Endothelial cell of umbilical vein (primary cell): ENCODE results near the gene SLC1A7. TPM values are rescaled to one million over a fixed set of nuclear protein-coding genes. Genes with fewer than 3 reads are reported as not detected.

Source experiments
- BruUV-seq: library from RNA; stranded (reverse); fragments of 400-500 nt; replicated peaks from 2 replicates; lab custom pipeline; 2021; lab: Mats Ljungman, UMichigan
- CTCF ChIA-PET: fragments of 300-600, 350-600 bp; sonication (Branson Sonifier 250); formaldehyde crosslinking; loops from one replicate; lab custom pipeline; 2021; ENCODE audit warnings: antibody characterized with exemption, inconsistent platforms; lab: Charles Lee
- POLR2A ChIA-PET: fragments of 300-600, 350-600 bp; sonication (Branson Sonifier 250); formaldehyde crosslinking; loops from one replicate; lab custom pipeline; 2021; ENCODE audit warnings: antibody characterized with exemption, inconsistent platforms; lab: Charles Lee
- DNase-seq: peaks from one replicate; pipeline ENCODE4 v3.0.0-alpha.2; 2011; ENCODE audit warnings: low read depth, low spot score
- FAIRE-seq: peaks from 2 replicates; lab custom pipeline; 2011; peaks lifted over from hg19 to GRCh38; lab: Jason Lieb, UNC
- H2AFZ ChIP-seq: 2 replicates; pipeline ENCODE4 v1.6.0; 2012; ENCODE audit warnings: low read depth, low read length, control low read depth, inconsistent platforms
- H3K27ac ChIP-seq: 2 replicates; pipeline ENCODE4 v1.5.1; 2011; ENCODE audit warnings: low read depth, mild to moderate bottlenecking, control low read depth, low read length, moderate library complexity; ENCODE audit not compliant: insufficient read depth
- H3K27me3 ChIP-seq, 2 experiments: 2 replicates each; pipeline versions ENCODE4 v1.6.0 to v1.6.1; 2011; ENCODE audit warnings: low read length in 2 of 2, mixed read lengths in 1 of 2; ENCODE audit not compliant: control insufficient read depth in 2 of 2, insufficient read depth in 2 of 2
- H3K36me3 ChIP-seq, 2 experiments: 2 replicates in 1 of 2; 3 replicates in 1 of 2; pipeline ENCODE4 v1.5.1; 2011; ENCODE audit warnings: low read length in 2 of 2, mild to moderate bottlenecking in 1 of 2, moderate library complexity in 1 of 2; ENCODE audit not compliant: control insufficient read depth in 2 of 2, insufficient read depth in 2 of 2; ENCODE audit errors: extremely low read depth in 1 of 2
- H3K4me1 ChIP-seq: 3 replicates; pipeline ENCODE4 v1.5.1; 2011; ENCODE audit warnings: mild to moderate bottlenecking, low read length; ENCODE audit not compliant: control insufficient read depth, insufficient read depth; ENCODE audit errors: extremely low read depth
- H3K4me2 ChIP-seq: 2 replicates; pipeline ENCODE4 v1.6.1; 2011; ENCODE audit warnings: low read length, control low read depth, mixed read lengths; ENCODE audit not compliant: insufficient read depth
- H3K4me3 ChIP-seq, 3 experiments: fragments of 200-600 bp in 1 of 3; sonication (generic), shearing (Covaris generic) in 1 of 3; replicated peaks in 1 of 3; 2 replicates each; pipeline ENCODE4 v1.5.1; 2011 to 2016; ENCODE audit warnings: control low read depth in 3 of 3, low read length in 3 of 3, mild to moderate bottlenecking in 2 of 3, inconsistent platforms in 1 of 3, low read depth in 1 of 3, moderate library complexity in 1 of 3; ENCODE audit not compliant: insufficient read depth in 1 of 3
- H3K79me2 ChIP-seq: 2 replicates; pipeline ENCODE4 v1.6.0; 2012; ENCODE audit warnings: low read length, inconsistent platforms; ENCODE audit not compliant: control insufficient read depth, insufficient read depth
- H3K9ac ChIP-seq: replicated peaks from 2 replicates; pipeline ENCODE3; 2011; ENCODE audit warnings: low read length, control low read depth; ENCODE audit not compliant: insufficient read depth; ENCODE audit errors: extremely low read depth
- H3K9me1 ChIP-seq: replicated peaks from 3 replicates; pipeline ENCODE4 v1.6.0; 2011; ENCODE audit warnings: mild to moderate bottlenecking, low read length; ENCODE audit not compliant: control insufficient read depth, insufficient read depth; ENCODE audit errors: extremely low read depth
- H3K9me3 ChIP-seq: replicated peaks from 2 replicates; pipeline ENCODE4 v1.5.1; 2012; ENCODE audit warnings: low read length, inconsistent platforms; ENCODE audit not compliant: control insufficient read depth, insufficient read depth
- H4K20me1 ChIP-seq: replicated peaks from 2 replicates; pipeline ENCODE3; 2011; ENCODE audit warnings: mild to moderate bottlenecking, low read length; ENCODE audit not compliant: control insufficient read depth, insufficient read depth; ENCODE audit errors: extremely low read depth
- CTCF ChIP-seq, 2 donors: IDR thresholded peaks; 1 replicate in 1 of 2; 2 replicates in 1 of 2; pipeline ENCODE4 v1.5.1; 2011; ENCODE audit warnings: low read length in 2 of 2, mild to moderate bottlenecking in 2 of 2, moderate library complexity in 2 of 2, control low read depth in 1 of 2, inconsistent platforms in 1 of 2, low read depth in 1 of 2; ENCODE audit not compliant: insufficient read depth in 1 of 2; ENCODE audit errors: extremely low read depth in 1 of 2
- EZH2 ChIP-seq: IDR thresholded peaks from 2 replicates; pipeline ENCODE4 v1.6.1; 2012; ENCODE audit warnings: borderline replicate concordance, low read depth, mild to moderate bottlenecking, moderate library complexity, low read length, inconsistent platforms; ENCODE audit not compliant: severe bottlenecking
- FOS ChIP-seq: IDR thresholded peaks from 2 replicates; pipeline ENCODE4 v1.6.1; 2011; ENCODE audit warnings: mild to moderate bottlenecking, low read length, moderate library complexity, borderline replicate concordance; ENCODE audit not compliant: insufficient read depth
- GATA2 ChIP-seq: IDR thresholded peaks from 2 replicates; pipeline ENCODE4 v1.7.0; 2011; ENCODE audit warnings: low read depth, mild to moderate bottlenecking, moderate library complexity, mixed read lengths, low read length; ENCODE audit not compliant: insufficient read length, insufficient read depth
- JUN ChIP-seq: IDR thresholded peaks from 2 replicates; pipeline ENCODE4 v1.6.1; 2011; ENCODE audit warnings: borderline replicate concordance, low read depth; ENCODE audit not compliant: insufficient read length, insufficient read depth
- MYC ChIP-seq: IDR thresholded peaks from one replicate; pipeline ENCODE4 v1.6.1; 2011; ENCODE audit warnings: mild to moderate bottlenecking, low read depth, low read length
- POLR2A ChIP-seq: IDR thresholded peaks from 2 replicates; pipeline ENCODE4 v1.6.1; 2012; ENCODE audit warnings: low read depth, mild to moderate bottlenecking, control low read depth, low read length
- POLR2AphosphoS5 ChIP-seq: IDR thresholded peaks from 2 replicates; pipeline ENCODE4 v1.6.1; 2012; ENCODE audit warnings: low read depth, mild to moderate bottlenecking, control low read depth, low read length, moderate library complexity; ENCODE audit not compliant: insufficient read depth
- dilution Hi-C: fragments of 300-500 bp; cut with MboI; formaldehyde crosslinking; loops from one replicate; pipeline ENCODE4 v1.15.0; 2019; ENCODE audit warnings: low sequenced_read_pairs; ENCODE audit not compliant: extremely low pct_ligation_motif_present
- intact Hi-C: fragments of 100-400 bp; cut with micrococcal nuclease; formaldehyde crosslinking; loops from one replicate; pipeline ENCODE4 v1.10.0; 2022
- polyA plus RNA-seq, 4 experiments: library from polyadenylated mRNA; depleted of rRNA in 3 of 4; stranded (reverse) in 3 of 4; unstranded in 1 of 4; fragments of >200 nt; gene quantifications; 2 replicates each; pipeline versions ENCODE4 v1.2.1 to v1.2.3, GENCODE V29; 2011 to 2012; ENCODE audit warnings: missing spikeins in 1 of 4
- total RNA-seq: library from RNA; stranded (reverse); gene quantifications from 2 replicates; pipeline ENCODE4 v1.2.3, GENCODE V29; 2021
- TF ChIP-seq, protein P1 (sequence below): IDR thresholded peaks from 2 replicates; pipeline ENCODE4 v1.6.1; 2011; ENCODE audit not compliant: insufficient read depth, insufficient read length

SLC1A7 gene
- total and polyA plus RNA-seq, 2 donors (not counting 3 experiments of a cell fraction or from before 2014, with no cell fraction given): not detected

DNA sequence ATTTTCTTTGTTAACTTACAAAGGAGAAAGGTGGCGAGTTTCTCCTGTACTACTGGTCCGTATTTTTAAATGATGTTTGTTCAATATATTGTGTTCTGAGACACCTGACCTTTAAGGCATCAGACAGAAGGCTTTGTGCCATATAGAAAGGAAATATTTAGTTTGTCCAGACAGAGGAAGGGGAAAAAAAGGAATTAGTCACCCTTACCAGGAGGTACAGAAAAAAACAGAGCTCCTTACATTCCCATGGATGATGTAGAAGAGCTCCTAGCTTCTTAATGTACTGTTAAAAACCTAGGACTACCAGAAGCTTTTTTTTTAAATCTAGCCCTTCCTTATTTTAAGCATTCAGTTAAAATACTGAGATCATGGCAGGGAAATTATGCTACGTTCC lies 92.9 kb downstream of the SLC1A7 start:
- Histone ChIP-seq H3K4me1 (peaks cover 46% of the 10 kb centered on the region), H3K9me3 (no peaks in the 10 kb centered on the region), H2AFZ (peak overlapping the region; percentile 15), H3K79me2 (no peaks in the 10 kb centered on the region), H3K9me1 (no peaks in the 10 kb centered on the region), H3K9ac (peak overlapping the region; percentile 40), H3K36me3 (no peaks in the 10 kb centered on the region), H4K20me1 (no peaks in the 10 kb centered on the region), H3K27ac (peak overlapping the region; percentile 95), H3K27me3 (no peaks in the 10 kb centered on the region), H3K4me3 (no peak overlapping the region), H3K4me2 (peak overlapping the region; percentile 80)
- TF ChIP-seq FOS: peak; percentile 68
- TF ChIP-seq POLR2AphosphoS5: no peak
- TF ChIP-seq, protein P1, sequence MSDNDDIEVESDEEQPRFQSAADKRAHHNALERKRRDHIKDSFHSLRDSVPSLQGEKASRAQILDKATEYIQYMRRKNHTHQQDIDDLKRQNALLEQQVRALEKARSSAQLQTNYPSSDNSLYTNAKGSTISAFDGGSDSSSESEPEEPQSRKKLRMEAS: no peak
- TF ChIP-seq CTCF (IDR thresholded peaks at IDR 0.05; ENCODE audit: extremely low read depth in 1 of 2, insufficient read depth in 1 of 2, low read depth in 1 of 2, low read length in 2 of 2): no peak
- no peak for TF ChIP-seq MYC
- no peak for TF ChIP-seq GATA2
- TF ChIP-seq POLR2A: no peak
- TF ChIP-seq JUN: peak; percentile 64
- TF ChIP-seq EZH2: no peak
- CTCF ChIA-PET: interaction anchor here (0.6 to 3.7 kb wide), 7 partner anchors 10 to 133 kb away, joined by 3 to 26 read pairs (median 4); partner anchors contain the start of gene PODN
- BruUV-seq: no TSS peak
- dilution Hi-C loops (no loop called here), intact Hi-C loops (loop anchor here (2.0 to 5.0 kb wide), 3 partner anchors 129 to 347 kb away; partner anchors contain the start of genes ECHDC2 and ZYG11A)
- FAIRE-seq: peak; percentile 90
- POLR2A ChIA-PET: no interaction called here
- peak; percentile 87 for DNase-seq
